GM18951 (cell line): ENCODE measurements around the gene GABARAP.

Experiments used
- POLR2A ChIP-seq: IDR thresholded peaks from 4 replicates; pipeline ENCODE4 v1.6.1; 2011; ENCODE audit warnings: mild to moderate bottlenecking; ENCODE audit not compliant: insufficient read length, insufficient read depth; ENCODE audit errors: extremely low read depth
- in situ Hi-C: fragments of 300-500 bp; cut with MboI; formaldehyde crosslinking; loops from one replicate; pipeline ENCODE4 v1.12.0; 2022; ENCODE audit warnings: low sequenced_read_pairs, mixed read lengths, inconsistent platforms; ENCODE audit not compliant: unreplicated experiment

The GABARAP gene

GRCh38 chr17:7229504-7229903 lies 12.7 kb downstream of the GABARAP start:
- TF ChIP-seq POLR2A, result no peak
- in situ Hi-C loops, result no loop called here

- in situ Hi-C loops, result no loop called here
- TF ChIP-seq POLR2A, result no peak
These were observed 13.3 kb downstream of the GABARAP start for GRCh38 chr17:7228920-7229319.

- no peak for TF ChIP-seq POLR2A
- in situ Hi-C loops, result no loop called here
These were observed 15.2 kb downstream of the GABARAP start for GRCh38 chr17:7226721-7227710.

GRCh38 chr17:7225711-7226331 lies 16.4 kb downstream of the GABARAP start:
- in situ Hi-C loops, result no loop called here
- TF ChIP-seq POLR2A, result no peak

GRCh38 chr17:7224661-7225111 lies 17.6 kb downstream of the GABARAP start:
- in situ Hi-C loops, result no loop called here

GRCh38 chr17:7224110-7224509 lies 18.1 kb downstream of the GABARAP start:
- TF ChIP-seq POLR2A, result no peak
- in situ Hi-C loops, result no loop called here

More at GRCh38 chr17:7224661-7225111, 17.6 kb downstream of the GABARAP start:
- no peak for TF ChIP-seq POLR2A

- no peak for TF ChIP-seq POLR2A
- in situ Hi-C loops, result no loop called here
These were observed 18.9 kb downstream of the GABARAP start for GRCh38 chr17:7223375-7223774.

- in situ Hi-C loops, result no loop called here
These were observed 19.3 kb downstream of the GABARAP start for GRCh38 chr17:7222972-7223292.

GRCh38 chr17:7222093-7222971 lies 19.9 kb downstream of the GABARAP start:
- in situ Hi-C loops, result no loop called here
- TF ChIP-seq POLR2A, result peak; percentile 16

More at GRCh38 chr17:7222972-7223292, 19.3 kb downstream of the GABARAP start:
- no peak for TF ChIP-seq POLR2A

GRCh38 chr17:7221278-7222092 lies 20.8 kb downstream of the GABARAP start:
- TF ChIP-seq POLR2A, result no peak
- in situ Hi-C loops, result no loop called here

- in situ Hi-C loops, result no loop called here
These were observed 21.5 kb downstream of the GABARAP start for GRCh38 chr17:7220593-7221277.

GRCh38 chr17:7219812-7220592 lies 22.2 kb downstream of the GABARAP start, which contains the start of the genes ACADVL and DLG4:
ACADVL (plus strand) TSS chr17:7219938; CDS start chr17:7219985, 47 bp downstream.
DLG4 (minus strand) TSS chr17:7219836.
- TF ChIP-seq POLR2A, result peak; percentile 79
- in situ Hi-C loops, result no loop called here

More at GRCh38 chr17:7220593-7221277, 21.5 kb downstream of the GABARAP start:
- peak; percentile 28 for TF ChIP-seq POLR2A
